D721Med (cell line): ENCODE measurements around the gene DCLRE1A.
"Not testable (repeated sequence)": the region's sequence is repeated elsewhere in the genome, so short reads cannot be mapped to it uniquely, and the experiment has no call there.

Experiments
- DNase-seq: peaks from one replicate; pipeline ENCODE4 v3.0.0; 2011; ENCODE audit warnings: low spot score; ENCODE audit not compliant: insufficient read length
- FAIRE-seq: peaks from 2 replicates; lab custom pipeline; 2011; peaks lifted over from hg19 to GRCh38; lab: Jason Lieb, UNC
- CTCF ChIP-seq: IDR thresholded peaks from 2 replicates; pipeline ENCODE4 v1.5.1; 2012; ENCODE audit warnings: mild to moderate bottlenecking, control low read depth; ENCODE audit not compliant: insufficient read depth; ENCODE audit errors: missing control alignments

Gene DCLRE1A

GRCh38 chr10:113822174-113822573 is 31.7 kb downstream of the DCLRE1A start:
- FAIRE-seq (no peak), DNase-seq (no peak)
- TF ChIP-seq CTCF = no peak

- not testable (repeated sequence) for DNase-seq, FAIRE-seq
Measured at GRCh38 chr10:113821306-113821705, 32.6 kb downstream of the DCLRE1A start.

GRCh38 chr10:113820507-113820906 is 33.4 kb downstream of the DCLRE1A start:
- DNase-seq (no peak), FAIRE-seq (no peak)
- TF ChIP-seq CTCF = no peak

- no peak for TF ChIP-seq CTCF
Measured at GRCh38 chr10:113819989-113820388, 33.9 kb downstream of the DCLRE1A start.

GRCh38 chr10:113814700-113815099 is 39.2 kb downstream of the DCLRE1A start:
- FAIRE-seq, DNase-seq: not testable (repeated sequence)

More at GRCh38 chr10:113819989-113820388, 33.9 kb downstream of the DCLRE1A start:
- DNase-seq (no peak), FAIRE-seq (no peak)

GRCh38 chr10:113808168-113808567 is 45.7 kb downstream of the DCLRE1A start:
- TF ChIP-seq CTCF = no peak
- FAIRE-seq (no peak), DNase-seq (no peak)

GRCh38 chr10:113806503-113806902 is 47.4 kb downstream of the DCLRE1A start:
- DNase-seq = no peak
- TF ChIP-seq CTCF = no peak
- no peak for FAIRE-seq

GRCh38 chr10:113802997-113803396 is 50.9 kb downstream of the DCLRE1A start:
- DNase-seq (no peak), FAIRE-seq (no peak)
- TF ChIP-seq CTCF = no peak
